ENCODE data around the gene DISC1.
"Not testable (repeated sequence)": the region's sequence is repeated elsewhere in the genome, so short reads cannot be mapped to it uniquely, and the experiment has no call there.

DISC1 gene

GRCh38 chr1:231626535-231626950, at the start of gene DISC1:
DISC1 (plus strand) TSS chr1:231626790; CDS start chr1:231626868, 78 bp downstream.
- peak; percentile 47 for DNase-seq (ENCODE audit: low read depth)

DNA sequence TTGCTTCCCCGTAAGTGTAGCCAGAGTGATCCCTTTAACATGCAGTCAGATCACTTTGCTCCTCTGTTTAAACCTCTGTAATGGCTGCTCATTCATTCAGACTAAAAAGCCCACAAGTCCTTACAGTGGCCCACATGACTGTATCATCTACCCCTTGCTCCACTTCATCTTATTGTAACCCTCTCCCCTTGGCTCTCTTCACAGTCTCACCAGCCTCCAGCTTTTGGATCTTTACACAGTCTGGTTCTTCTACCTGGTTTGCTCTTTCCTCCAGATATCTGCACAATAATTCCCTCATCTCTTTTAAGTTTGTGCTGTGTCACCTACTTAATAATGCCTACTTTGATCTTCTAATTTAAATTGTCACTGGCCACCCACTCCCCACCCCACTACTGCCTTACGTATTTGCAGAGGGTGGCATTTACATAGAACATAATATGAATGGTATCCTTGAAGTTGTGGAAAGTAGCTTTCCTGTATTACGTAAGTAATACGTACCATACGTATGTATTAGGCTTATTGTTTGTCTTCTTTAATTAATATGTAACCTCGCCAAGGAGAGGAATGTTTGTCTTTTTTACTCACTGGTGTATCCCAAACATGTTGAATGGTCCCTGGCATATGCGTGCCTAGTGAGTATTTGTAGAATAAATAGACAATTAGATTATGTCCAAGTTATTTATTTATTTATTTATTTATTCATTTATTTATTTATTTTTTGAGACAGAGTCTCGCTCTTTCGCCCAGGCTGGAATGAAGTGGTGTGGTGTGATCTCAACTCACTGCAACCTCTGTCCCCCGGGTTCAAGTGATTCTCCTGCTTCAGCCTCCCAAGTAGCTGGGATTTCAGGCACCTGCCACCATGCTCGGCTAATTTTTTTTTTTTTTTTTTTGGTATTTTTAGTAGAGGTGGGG, 49.5 kb upstream of the DISC1 start:
- DNase-seq (ENCODE audit: low read depth), result no peak

GRCh38 chr1:231580874-231581273, 45.7 kb upstream of the DISC1 start:
- DNase-seq (ENCODE audit: low read depth), result no peak

GRCh38 chr1:231581859-231582258, 44.7 kb upstream of the DISC1 start:
- DNase-seq (ENCODE audit: low read depth), result no peak

DNA sequence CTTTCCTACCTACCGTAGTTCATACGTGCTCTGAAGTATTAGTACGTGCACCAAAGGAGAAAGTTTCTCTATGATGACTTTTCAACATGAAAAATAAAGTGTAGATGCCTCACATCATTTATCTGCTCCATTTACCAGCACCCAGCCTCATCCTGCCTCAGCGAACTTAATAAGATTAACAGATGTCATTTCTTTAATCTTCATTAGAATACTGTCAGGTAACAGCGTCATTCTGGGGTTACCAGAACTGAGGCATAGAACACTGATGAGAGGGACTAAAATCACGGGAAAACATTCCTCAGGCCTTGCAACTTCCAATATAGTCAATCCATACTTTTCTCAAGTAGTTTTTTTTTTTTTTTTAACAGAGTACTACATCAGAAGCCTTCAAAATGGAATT, 43.2 kb upstream of the DISC1 start:
- DNase-seq (ENCODE audit: low read depth), result no peak

GRCh38 chr1:231584117-231584516, 42.5 kb upstream of the DISC1 start:
- DNase-seq (ENCODE audit: low read depth), result no peak

DNA sequence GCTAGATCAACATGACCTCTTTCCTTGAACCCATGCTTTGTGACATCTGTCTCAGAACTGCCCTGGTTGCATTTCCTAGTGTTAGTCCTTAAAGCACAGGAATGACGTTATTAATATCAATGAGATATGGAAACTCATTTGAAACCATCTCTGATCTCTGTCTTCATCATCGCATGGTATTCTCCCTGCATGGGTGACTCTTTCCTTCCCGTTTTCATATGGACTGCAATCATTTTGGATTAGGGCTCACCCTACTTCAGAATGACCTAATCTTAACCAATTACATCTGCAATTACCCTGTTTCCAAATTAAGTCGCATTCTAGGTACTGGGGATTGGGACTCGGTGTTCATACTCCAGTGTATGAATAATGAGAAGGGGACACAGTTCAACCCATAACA, 41.7 kb upstream of the DISC1 start:
- no peak for DNase-seq (ENCODE audit: low read depth)

DNA sequence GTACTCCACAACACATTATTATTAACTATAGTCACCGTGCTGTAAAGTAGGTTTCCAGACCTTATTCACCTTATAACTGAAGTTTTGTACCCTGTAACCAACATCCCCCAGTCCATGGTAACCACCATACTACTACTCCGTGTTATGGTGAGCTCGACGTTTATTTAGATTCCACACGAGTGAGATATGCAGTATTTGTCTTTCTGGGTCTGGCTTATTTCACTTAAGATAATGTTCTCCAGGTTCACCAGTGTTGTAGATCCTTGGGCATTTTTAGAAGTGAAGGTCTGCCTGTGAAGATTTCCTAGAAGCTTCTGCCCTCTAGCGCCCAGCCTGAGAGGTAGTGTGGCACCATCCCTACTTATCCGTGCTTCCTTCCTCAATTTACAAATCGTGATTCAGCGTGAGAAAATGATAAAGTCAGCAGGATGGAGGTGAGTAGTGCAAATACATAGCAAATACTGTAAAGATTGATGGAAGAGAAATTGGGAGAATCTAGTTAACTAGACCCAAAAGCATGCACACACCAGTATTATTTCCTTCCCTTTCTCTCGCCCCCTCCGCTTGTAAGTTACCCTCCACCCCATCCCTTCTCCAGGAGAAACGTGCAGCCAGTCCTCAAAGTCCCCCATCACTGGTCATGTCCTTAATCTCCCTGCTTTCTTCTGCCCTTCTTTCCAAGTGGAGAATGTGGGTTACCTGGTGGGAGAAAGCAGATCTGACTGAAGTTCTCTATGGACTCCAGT, 36.0 kb upstream of the DISC1 start:
- no peak for DNase-seq (ENCODE audit: low read depth)

DNA sequence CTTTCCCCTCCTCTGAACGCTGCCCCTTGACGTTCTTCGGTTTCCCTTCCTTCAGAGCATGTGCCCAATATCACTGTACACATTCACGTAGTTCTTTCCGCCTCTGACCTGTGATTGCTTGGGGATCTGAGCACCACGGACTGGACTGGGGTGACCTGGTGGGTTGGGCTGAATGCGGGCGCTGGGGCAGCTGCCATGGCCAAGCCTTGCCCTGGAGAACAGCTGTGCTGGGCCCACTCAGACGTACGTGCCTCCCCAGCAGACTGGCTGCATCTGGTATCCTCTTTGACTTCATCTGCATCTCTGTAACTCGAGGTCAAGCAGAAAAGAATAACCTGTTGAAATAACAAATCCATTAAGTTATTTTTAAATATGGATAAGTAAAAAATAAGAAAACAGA, 35.1 kb upstream of the DISC1 start:
- no peak for DNase-seq (ENCODE audit: low read depth)

- DNase-seq (ENCODE audit: low read depth), result no peak
Measured at GRCh38 chr1:231592809-231593208, 33.8 kb upstream of the DISC1 start.

- DNase-seq (ENCODE audit: low read depth), result not testable (repeated sequence)
Measured at GRCh38 chr1:231593264-231593663, 33.3 kb upstream of the DISC1 start.

DNA sequence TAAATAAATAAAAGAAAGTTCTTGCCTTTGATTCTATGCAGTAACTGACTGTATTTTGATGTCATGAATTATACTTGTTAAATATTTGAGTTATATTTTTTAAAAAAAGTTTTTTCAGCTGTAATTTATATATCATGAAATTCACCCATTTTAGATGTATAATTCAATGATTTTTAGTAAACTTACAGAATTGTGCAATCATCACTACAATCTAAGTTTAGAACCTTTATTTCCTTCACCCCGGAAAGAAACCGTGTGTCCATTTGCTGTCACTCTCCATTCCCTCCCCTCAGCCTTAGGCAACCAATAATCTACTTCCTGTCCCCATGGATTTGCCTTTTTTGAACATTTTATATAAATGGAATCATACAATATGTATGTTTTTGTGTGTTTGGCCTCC, 32.5 kb upstream of the DISC1 start:
- DNase-seq (ENCODE audit: low read depth), result no peak

DNA sequence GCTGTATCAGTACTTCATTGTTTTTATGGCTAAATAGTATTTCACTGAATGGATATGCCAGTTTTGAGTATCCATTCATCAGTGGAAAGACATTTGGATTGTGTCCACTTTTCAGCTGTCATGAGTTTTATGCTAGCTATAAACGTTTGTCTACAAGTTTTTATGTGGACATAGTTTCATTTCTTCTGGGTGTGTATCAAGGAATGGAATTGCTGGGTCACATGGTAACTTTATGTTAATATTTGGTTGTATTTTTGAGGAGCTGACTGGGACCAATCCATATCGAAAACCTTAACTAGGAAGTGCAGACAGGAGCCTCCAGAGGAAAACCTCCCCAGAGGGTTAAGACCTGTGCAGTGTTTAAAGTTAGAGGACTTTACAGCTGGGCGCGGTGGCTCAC, 31.8 kb upstream of the DISC1 start:
- DNase-seq (ENCODE audit: low read depth), result no peak

DNA sequence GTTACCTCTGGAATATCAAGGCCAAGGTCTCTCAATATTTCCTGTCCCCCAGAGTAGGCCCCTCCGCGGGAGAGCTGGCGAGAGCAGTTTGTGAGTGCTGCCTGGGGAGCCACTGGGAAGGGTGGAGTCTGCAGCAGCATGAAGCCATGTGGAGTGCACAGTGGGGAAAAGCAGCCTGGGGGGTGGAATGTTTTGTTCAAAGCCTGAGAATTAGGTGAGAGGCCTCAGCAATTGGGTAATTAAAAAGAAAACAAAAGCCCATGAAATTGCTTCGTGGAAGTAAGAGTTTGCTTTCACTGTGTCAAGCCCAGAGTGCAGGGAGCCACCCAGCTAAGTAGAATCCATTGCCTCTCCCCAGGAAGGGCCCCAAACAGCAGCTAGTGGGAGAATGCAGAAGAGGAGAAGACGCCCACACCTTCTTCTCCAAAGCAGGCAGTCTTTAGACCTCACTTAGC, 30.2 kb upstream of the DISC1 start:
- DNase-seq (ENCODE audit: low read depth), result no peak

DNA sequence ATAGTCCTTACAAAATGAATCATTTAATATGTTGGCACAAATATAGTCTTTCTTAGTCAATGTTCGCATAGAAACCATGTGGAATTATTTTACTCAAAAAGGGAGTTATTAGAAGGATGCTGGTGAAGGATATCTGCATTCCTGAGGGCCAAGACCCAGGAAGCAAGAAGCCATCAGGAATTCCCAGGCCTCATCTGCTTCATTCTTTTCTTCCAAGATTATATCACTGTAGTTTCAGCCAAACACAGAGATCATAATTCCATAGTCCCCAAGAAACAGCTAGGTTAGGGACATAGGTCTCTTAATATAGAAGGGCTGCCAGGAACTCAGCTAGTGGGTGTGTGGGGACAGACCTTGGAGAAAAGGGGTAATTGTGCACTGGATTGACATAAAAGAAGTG, 28.6 kb upstream of the DISC1 start:
- no peak for DNase-seq (ENCODE audit: low read depth)

DNA sequence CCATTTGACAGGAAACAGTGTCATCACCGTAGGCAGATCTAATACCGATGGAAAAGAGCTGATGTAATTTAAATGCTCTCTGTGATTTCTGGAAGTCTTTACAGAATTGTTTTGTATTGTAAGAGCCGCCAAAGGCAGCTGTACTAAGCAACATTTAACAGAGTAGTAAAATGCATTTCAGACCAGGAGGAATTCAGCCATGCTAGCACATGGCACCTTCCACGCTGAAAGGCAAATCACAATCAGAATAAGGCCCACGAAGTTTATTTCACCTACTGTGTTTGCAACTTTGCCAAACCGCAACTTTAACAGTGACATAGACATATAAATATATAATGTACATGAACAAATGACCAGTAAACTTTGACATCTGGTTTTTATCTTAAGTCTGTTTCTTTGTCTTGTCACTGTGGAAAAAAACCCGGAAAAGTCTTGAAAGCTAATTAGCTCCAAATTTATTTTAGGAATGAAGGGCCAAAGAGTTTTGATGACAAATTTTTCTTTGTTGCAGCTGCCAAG, 26.1 kb upstream of the DISC1 start:
- no peak for DNase-seq (ENCODE audit: low read depth)

DNA sequence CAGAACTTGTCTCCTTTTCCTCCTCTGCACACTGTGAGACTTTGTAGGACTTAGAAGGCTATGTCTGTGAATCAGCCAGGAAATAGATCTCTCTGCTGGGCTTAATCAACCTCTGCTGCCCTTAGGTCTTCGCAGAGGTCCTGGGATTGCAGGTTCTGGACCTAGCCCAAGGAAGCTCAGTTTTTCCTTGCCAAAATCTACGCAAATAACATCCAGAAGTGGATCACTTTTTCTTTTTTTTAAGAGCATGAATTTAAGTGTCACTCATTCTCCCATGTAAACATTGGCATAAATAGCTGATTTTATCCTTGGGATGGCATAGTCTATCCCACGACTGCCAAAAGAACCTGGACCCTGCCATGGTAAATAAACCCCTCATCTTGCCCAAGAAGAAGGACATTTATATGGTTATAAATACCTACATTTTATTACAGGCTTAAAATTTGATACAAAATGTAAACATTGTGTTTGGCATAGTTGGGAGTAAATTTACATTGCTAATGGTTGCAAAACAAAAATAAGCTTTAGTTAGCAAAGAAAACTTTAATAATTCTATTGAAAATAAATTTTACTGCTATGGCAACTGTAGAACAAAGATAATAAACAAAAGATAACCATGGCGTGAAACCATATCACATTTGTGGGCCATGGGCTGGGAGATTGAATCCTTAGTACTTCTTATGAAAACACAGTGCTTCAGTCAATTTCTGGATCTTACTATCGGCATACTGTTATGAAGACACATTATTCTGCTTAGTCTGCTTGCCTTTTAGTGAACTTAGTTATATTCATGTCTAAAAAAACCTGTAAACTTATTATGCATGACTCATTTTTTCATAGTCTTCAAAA, 24.5 kb upstream of the DISC1 start:
- no peak for DNase-seq (ENCODE audit: low read depth)

DNA sequence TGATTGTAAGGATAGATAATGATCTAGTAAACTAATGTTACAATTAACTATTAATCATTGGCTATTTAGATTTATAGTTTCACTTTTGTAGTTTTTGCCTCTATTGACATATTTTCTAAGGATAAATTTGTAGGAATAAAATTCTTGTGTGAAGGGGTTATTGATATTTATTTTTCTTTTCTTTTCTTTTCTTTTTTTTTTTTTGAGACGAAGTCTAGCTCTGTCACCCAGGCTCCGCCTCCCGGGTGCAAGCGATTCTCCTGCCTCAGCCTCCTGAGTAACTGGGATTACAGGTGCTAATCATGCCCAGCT, 24.0 kb upstream of the DISC1 start:
- no peak for DNase-seq (ENCODE audit: low read depth)

DNA sequence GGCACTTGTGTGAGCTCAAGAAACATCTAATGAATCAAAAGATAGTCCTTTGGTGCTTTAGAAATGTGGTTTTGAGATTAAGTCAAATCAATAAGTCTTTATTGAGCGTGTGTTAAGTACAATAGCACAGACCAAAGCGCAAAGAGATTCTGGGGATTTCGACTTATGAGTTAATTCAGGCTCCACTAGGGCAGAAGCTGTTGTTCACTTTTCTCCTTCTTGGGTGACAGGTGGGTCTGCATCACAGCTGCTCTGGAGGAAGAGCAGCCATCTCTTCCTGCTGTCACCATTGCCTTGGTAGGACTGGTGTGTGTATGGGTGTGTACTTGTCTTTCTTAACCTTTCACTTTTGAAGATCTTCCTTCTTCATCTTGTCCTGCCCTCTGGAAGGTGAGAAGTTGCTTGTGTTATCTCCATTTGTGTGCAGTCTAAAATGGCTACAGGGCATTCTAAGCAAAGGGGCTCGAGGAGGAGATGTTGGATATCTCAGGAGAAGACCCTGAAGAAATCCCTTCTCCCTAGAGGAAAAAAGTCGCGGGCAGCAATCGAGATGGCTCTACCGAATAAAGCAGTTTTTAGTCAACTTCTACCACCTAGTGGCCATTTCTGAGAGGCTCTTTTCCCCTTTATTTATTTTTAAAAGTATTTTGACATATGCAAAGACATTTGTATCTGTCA, 22.9 kb upstream of the DISC1 start:
- DNase-seq (ENCODE audit: low read depth), result no peak

DNA sequence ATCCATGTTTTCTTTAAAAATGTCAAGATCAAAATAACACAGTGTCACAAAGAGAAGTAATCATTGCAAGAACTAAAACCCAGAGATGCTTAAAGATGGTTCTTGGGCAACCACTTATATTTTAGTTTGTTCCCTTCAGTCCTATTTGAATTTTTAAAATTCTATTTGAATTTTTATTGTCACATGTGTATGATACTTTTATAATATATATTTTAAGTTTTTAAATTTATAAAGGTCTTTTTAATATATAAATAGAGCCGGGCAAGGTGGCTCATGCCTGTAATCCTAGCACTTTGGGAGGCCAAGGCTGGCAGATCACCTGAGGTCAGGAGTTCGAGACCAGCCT, 22.3 kb upstream of the DISC1 start:
- DNase-seq (ENCODE audit: low read depth), result no peak

GRCh38 chr1:231605149-231606100, 21.2 kb upstream of the DISC1 start:
- DNase-seq (ENCODE audit: low read depth), result no peak
